ENCODE results near the gene ALKBH5.

GRCh38 chr17:18179804-18180203, 3.8 kb upstream of the ALKBH5 start:
- TF ChIP-seq CTCF (IDR thresholded peaks at IDR 0.05) (no peak), POLR2A (IDR thresholded peaks at IDR 0.05) (no peak), EP300 (IDR thresholded peaks at IDR 0.05) (no peak), POLR2AphosphoS5 (IDR thresholded peaks at IDR 0.05) (no peak)
